Renal cortical epithelial cell (primary cell): Measurements from ENCODE around the gene ABCC8. TPM values are rescaled to one million over a fixed set of nuclear protein-coding genes. Genes with fewer than 3 reads are reported as not detected.

Experiments used
- DNase-seq: peaks from one replicate; pipeline ENCODE4 v3.0.0-alpha.2; 2011; ENCODE audit warnings: low read depth
- total RNA-seq: library from RNA; depleted of rRNA; stranded (reverse); fragments of >200 nt; gene quantifications from 2 replicates; pipeline ENCODE4 v1.2.3, GENCODE V29; 2014

ABCC8 gene
- total RNA-seq, 1 donor from 2014 or later = not detected

DNA sequence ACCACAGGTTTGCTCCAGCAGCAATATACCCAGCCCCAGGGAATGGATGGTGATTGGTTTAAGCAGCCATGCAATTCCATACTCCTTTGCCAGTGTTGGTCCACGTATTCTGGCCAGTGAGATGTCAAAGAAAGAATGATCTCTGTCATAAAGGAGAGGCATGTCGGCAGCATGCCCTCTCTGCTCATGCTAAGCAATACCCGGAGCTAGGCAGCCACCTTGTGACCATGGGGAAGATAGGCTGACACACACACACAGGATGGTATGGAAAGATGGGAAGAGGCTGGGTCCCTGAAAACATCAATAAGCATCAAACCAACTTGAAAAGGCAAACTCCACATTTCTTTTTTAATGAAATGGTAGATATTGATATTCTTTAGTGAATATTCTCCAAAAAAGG lies 5.1 kb downstream of the ABCC8 start:
- no peak for DNase-seq

DNA sequence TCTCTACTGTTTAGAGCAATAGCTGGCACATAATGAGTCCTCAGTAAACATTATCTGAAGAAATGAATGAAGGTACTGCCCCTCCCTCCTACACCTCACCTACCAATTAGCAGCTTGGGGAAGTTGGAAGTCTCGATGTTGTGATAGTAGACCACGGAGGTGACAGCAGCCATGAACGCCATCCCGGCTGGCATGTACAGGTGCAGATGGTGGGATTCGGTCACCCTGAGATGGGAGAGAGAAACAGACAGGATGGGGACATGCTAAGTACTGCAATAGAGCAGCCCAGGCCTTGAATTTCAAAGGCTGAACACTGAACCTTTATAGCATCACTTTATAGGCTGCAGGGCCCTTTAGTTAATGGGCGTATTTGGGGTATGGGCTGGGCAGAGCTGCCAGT lies 6.6 kb downstream of the ABCC8 start:
- DNase-seq = no peak

DNA sequence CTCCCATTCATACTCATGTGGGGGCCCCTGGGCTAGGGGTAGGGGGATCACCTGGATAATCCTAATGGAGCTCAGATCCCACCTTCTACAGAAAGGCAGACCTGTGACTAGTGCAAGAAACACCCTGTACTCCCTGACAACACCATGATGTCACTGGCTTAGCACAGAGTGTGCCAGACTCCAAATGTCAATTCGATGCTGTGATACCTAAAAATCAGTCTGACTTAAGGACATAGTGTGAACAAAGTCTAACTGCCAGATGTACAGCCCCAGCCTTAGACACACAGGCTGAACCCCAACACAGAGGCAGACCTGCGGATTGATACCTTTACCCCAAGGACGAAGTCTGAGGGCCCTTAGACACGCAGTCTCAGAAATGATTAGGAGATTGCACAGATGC lies 8.5 kb downstream of the ABCC8 start:
- no peak for DNase-seq

DNA sequence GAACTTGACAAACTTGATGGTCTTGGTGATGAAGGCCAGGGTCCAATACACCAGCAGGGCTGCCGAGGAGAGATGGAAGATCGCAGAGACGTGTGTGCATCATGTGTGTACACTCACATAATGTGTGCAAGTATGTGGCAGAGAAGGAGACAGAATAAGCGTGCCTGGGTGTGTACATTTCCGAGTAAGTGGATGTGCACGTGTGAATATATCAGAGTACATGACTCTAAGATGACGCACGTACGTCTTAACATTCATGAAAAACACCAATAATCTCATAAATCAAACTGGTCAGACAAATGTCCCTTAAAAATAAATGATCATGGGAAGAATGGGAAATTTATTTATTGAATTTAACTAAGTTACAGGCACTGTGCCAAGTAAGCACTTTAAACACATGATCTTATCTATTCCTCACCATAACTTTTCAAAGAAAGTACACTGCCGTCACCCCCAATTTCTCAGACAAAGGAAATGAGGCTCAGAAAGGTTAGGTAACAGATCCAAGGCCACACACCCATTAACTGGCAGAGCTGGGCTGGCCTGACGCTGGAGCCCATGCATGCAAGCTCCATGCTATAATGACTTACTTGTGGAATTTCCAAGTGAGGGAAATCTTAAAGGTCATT lies 13.0 kb downstream of the ABCC8 start:
- DNase-seq = no peak

DNA sequence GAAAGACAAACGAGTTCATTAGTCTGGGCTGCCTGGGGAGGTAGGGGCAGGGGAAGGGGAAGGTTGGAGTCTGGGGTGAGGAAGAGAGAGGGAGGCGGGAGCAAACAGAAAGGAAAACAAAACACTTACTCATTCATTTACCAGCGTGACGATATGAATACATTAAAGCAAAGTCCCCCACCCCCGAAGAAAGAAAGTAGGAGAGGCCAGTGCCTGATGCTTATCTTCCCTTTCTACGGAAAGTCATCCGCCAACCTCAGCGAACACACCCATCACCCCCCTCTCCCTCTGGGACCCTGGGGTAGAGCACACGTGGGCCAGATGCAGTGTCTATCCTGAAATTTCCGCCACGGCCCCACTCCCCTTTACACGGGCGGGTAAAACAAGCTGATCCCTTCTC lies 13.7 kb downstream of the ABCC8 start:
- DNase-seq = no peak

DNA sequence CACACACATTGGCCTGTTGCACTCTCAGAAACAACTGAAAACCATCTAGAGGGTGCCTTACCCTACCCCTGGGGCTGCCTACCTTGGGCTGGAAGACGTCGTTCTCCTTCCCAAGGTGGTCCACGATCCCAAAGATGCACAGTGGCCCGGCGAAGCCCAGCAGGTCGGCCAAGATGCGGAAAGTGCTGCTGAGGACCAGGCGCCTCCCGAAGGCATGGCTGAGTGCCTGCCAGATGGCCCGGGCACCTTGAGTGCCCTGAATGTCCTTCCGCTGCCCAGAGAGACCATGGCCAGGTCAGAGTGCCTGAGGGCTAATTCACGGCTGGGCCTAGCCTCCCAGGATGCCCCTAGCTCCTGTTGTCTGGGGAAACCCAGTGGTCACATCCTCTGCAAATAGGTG lies 16.2 kb downstream of the ABCC8 start:
- no peak for DNase-seq

DNA sequence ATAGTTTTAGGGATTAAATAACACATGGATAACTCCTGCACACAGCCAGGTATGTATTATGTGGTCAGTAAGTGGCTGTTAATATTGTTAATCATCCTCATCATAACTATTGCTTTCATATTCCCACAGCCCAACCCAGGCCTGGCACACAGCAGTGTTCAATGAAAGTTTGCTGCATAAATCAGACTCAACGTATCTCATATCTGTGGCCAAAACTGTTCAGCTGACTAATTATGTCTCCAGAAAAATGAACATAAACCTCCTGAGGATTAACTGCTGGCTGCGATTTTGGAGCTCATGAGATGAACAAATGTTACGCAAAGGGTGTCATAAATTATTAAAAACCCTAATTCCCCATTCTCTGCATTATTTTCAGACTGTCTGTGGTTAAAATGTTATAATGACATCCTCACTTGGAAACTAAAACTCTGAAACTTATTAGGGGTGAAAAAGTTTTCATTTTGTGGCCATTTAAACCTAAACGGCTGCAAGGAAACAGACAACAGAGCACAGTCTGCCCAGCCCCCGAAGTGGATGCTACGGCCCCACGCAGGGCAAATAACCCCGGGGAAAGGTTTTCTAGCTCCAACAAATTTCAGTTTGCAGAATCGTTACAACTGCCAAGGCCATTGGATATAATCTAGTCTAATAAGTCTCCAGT lies 17.3 kb downstream of the ABCC8 start:
- DNase-seq = no peak

DNA sequence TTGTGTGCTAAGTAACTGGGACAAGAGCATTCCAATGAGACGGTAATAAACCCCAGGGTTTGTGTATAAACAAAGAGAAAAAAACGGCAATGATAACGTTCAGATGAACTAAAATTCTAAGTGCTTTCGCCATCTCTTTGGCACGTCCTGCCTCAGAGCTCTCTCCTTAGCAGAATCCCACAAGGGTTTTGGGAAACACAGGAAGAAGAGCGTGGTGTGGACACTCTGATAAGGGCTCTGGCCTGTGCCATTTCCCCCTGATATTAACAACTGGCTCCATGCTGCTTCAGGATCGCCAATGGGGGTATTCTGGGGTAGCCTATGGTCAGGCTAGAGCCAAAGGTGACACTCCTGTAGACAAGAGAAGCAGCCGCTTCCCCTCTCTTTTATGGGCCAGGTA lies 18.4 kb downstream of the ABCC8 start:
- no peak for DNase-seq

DNA sequence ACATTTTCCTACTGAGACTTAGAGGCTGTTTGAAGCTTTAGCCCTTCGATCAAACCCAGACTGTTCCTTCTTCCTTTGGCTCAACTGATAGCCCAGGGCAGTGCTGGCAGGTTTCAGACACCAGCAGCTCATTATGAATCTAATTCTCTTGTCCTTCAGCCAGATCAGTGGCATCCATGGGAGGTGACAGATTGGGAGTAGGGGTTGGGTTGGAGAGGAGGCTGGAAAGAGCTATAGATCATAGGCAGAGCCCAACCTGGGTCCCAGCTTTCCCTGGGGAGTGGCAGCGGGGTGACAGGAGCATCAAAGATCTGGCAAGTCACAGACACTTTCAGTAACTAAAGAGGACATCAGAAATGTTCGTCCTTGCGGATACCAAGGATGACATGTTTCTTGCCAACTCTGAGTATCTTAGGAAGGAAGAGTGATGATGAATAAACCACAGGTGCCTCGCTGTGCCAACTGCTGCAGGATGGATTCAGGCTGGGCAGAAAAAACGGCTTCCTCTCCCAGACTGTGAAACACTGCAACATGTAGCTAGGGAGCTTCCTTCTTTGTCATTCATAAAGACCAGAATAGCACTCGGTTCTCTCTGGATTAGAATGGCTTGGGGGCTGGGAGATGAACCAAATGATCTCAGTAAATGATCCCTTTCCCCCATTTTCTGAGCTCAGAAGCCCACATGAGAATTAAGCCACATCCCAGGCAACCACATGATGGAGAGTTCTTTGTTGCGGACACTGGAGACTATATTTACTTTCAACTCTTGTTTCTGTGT lies 19.1 kb downstream of the ABCC8 start:
- no peak for DNase-seq

DNA sequence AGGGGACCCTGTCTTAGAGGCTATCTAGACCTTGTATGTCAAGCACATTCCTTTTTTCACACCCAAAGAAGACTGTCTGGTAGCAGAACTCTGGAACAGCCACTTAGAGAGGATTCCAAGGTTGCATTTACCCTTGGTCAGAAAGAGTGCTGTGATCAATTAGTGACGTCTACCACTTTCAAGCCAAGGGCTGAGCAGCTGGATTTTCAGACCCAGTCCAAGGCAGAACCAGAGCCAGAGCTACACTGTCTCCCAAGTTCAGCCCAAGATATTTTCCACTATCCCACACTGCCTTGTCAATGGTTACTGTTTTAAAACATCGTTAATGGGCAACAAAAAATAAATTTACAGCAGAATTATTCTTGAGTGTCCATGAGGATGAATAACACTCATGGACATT lies 24.0 kb downstream of the ABCC8 start:
- DNase-seq = no peak

DNA sequence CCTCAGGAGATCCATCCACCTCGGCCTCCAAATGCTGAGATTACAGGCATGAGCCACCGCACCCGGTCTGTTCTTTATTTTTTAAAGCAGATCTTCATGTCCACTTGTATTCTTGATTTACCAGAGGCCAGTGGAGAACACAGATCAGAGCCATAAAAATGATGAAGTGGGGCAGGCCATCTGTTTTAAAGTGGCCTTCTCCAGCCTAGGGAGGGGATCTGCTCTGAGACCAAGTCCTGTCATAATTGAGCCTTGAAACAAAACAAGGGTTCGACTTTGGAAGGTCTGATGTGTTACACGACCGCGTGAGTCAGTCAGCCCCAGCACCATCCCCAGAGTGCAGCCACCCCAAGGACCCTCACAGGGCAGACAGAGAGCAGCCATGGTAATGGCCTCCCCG lies 27.5 kb downstream of the ABCC8 start:
- DNase-seq = no peak

DNA sequence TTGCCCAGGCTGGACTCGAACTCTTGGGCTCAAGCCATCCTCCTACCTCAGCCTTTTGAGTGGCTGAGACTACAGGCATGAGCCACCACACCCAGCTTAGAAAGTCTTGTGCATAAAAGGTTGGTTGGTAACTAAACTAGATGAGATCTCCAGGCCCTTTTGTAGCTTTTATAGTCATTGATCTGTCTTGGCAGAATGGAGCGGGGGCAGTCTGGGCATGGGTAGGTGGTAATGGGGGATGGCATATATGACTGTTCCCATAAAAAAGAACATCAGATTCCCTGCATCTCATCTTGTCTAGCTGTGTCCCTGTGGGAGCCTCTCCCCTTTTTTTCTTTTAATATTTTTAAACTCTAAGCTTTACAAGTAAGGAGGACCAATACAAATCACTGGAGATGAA lies 30.2 kb downstream of the ABCC8 start:
- no peak for DNase-seq

DNA sequence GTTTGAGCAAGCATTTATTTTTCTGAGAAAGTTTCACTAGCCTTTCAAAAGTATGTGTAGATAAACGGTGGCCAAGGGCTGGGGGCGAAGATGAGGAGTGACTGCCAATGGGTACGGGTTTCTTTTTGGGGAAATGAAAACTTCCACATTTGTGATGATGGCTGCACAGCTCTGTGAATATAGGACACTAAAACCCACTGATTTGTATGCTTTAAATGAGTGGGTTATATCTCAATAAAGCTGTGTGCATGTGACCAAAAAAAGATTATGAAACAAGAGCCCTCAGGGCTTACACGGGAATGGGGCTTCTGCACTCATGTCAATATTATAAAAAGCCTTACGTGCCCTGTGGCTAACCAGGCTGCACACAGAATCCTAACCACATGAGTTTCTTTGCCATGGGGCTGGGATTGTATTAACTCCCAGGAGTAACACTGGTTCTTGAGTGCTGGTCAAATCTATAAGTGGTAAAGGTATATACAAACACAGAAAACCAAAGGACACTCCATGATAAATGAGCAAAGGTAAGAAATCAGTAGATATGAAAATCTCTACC lies 31.3 kb downstream of the ABCC8 start:
- no peak for DNase-seq

DNA sequence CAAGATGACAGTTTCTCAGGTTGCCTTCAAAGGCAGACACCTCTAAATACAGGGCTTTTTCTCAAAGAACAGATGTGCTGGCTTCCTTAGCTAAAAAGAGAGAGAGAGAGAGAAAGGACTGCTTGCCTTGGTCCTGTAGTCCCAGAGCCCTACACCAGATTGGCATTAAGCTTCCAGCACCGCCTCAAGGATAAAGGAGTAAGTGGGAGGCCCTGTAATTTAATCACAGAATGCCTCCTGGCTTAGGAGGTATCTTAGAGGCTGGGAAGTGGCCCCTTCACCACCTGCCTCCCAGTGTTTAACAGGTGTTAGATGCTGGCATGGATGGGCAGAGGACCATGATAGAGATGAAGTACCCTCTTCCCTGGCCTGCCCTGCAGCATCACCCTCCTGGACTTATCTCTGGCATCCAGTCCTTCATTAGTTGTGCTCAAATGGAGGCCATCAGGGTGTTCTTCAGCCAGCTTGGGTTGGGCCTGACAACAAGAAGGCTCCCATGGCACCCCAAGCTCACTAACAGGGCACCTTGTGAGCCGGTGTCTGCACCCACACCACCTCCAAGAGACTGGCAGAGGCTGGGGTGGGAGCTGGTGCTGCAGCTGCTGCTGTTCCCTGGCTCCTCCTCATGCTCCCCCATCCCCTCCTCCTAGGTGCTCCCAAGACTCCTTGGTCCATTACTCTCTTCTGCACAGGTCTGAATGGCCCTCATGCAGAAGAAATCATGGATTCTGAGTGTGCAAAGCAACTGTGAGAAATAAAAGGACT lies 32.5 kb downstream of the ABCC8 start:
- DNase-seq = no peak

DNA sequence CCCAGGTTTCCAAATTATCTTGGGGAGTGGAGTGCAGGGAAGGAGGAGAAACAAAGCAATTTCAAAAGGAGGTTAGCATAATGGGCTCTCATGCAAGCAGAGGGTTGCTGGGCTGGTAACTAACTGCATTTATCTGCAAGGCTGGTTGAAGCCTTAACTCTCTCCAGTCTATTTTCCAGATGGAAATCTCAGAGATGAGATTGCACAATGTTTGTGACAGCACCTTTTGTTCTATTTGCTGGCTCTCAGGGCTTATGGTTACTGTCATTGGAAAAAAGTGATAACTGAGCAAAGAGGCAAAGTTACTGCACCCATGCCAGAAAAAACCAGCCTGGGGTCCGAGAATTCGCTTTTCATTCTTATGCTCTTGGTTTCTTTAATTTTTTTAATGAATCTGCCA lies 33.2 kb downstream of the ABCC8 start:
- no peak for DNase-seq

DNA sequence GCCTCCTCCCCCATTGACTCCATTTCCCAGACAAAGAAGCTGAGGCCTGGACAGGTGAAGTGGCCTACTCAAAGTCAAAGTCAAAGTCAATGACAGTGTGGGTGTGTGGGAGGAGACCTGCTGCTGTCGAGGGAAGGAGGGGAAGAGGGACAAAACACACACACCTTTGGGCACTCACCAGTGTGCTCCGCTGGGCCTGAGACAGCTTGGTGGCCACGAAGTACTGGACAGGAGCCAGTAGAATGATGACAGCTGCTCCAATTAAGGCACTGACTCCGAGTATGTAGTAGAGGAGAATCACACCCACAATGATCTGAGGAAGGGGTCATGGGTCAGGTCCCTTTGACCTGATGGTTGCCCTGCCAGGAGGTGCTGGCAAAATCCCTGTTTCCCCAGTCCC lies 33.6 kb downstream of the ABCC8 start:
- DNase-seq = no peak

DNA sequence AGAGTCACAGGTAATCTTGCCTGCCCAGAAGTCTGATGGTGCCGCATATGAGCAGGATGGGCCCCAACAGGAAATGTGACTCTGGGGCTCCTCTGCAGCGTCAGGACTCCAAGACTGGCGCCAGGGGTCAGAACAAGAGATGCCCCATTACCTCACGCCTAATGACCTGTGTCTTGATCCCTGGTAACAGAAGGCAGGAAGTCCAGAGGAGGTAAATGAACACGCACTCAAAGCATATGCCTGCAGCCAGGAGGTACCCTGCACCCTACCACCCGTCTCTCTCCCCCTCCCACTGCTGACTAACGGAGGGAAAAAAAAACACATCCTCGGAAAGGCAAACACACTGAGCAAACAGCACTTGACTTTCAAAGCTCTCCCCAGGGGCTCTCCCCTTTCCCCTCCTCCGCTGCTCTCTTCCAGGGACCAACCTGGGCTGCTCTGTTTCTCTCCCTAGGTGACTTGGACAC lies 37.3 kb downstream of the ABCC8 start:
- peak; percentile 70 for DNase-seq

DNA sequence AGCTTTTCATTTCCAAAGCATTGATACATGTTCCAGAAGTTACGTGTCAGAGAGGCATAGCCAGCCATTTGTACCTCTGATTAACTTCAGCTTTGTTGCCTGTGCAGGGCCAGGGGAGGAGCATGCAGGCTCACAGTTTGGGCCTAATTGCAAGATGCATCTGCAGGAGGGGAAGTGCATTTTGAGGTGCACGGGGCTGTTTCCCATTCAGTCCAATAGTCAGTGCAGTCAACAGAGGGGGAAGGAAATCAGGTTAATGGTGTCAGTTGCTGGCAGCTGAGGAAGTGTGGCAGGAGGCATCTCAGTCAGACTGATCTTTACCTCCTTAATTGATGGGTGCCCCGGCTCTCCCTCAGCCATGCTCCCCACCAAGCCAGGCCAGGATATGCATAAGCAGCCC lies 39.3 kb downstream of the ABCC8 start:
- DNase-seq = no peak

DNA sequence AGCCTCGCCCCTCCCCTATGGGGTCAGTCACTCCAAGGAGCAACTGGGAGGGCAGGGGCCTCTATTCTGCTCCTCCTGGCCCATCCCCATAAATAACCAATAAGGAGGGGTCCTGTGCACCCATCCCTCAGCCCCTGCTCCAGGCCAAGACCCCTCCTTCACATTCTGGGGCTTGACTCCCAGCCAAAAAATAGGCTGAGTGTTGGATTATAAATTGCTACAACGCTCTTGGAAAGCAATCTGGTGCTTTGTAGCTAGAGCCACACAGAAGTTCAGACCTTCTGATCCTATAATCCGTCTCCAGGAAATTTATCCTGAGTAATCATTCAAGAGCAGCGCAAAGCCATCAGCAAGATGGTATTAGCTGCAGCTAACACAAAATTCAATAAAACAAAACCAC lies 42.5 kb downstream of the ABCC8 start:
- DNase-seq = no peak

DNA sequence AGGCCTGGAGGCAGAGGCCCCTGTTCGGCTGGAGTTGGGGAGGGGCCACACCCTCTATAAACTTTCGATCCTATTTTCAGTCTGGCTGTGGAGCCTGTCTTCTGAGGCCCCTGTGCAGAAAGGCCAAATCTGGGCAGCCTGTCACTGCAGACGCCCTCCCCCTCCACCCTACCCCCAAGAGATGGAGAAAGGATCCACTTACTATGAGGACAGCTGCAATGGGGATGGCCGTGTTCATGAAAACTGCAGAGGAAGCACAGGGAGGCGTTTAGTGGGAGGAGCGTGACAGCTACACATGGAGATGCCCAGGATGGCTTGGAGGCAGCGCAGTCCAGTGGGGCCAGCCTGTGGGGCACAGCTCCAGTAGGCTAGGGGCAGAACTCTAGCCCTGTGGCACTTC lies 44.6 kb downstream of the ABCC8 start:
- DNase-seq = no peak

DNA sequence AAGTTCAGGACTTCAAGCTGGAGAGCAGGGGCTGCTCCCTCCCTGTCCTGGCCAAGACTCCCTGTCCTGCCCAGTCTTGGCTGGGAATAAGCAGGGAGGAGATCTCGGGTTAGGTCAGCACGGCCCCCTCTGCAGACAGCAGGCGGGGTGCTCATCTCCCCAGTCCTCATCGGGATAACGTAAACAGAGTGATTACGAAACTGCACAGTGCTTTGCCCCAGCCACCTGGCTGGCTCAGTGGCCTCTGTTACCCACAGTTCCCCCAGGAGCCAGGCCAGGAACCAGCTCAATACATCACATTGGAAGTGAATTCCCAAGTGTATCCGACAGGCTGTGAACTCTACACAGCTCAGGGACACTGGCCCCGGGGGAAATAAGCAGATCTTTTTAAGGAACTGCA lies 45.5 kb downstream of the ABCC8 start:
- DNase-seq = no peak

DNA sequence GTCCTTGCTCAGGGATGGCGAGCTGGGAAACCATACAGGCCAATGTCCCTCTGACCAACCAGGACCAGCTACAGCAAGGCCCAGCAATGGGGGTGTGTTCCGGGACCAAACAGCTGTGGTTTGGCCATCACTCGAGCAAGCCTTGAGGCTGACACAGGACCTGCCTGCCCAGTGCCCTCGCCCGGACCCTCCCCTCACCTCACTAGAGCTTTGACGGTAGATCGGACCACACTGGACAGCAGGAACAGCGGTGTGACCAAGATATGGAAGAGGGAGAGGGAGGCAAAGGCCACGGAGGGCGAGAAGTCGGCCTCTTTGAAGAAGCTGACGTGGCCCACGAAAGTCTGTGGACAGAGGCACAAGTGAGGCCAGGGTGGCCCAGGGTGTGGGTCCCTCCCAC lies 46.0 kb downstream of the ABCC8 start:
- no peak for DNase-seq
